DOHH2 (cell line): ENCODE results near the gene PPHLN1.

ENCODE experiments used
- H3F3A ChIP-seq: fragments of 200-600 bp; sonication (generic), shearing (Covaris generic); 2 replicates; pipeline ENCODE4 v1.6.0; 2016; ENCODE audit warnings: antibody characterized with exemption, mild to moderate bottlenecking; ENCODE audit not compliant: control insufficient read depth, insufficient read depth
- H3K27ac ChIP-seq: fragments of 200-600 bp; sonication (generic); 2 replicates; pipeline ENCODE4 v1.5.1; 2014; ENCODE audit warnings: low read depth, mild to moderate bottlenecking, low read length, moderate library complexity
- H3K27me3 ChIP-seq: fragments of 200-600 bp; sonication (generic); 2 replicates; pipeline ENCODE4 v1.6.1; 2014; ENCODE audit warnings: mild to moderate bottlenecking, low read length, mixed read lengths; ENCODE audit not compliant: control insufficient read depth
- H3K36me3 ChIP-seq: fragments of 200-600 bp; sonication (generic); 2 replicates; pipeline ENCODE4 v1.6.1; 2014; ENCODE audit warnings: mild to moderate bottlenecking, low read length, moderate library complexity, mixed read lengths; ENCODE audit not compliant: control insufficient read depth
- H3K4me1 ChIP-seq: fragments of 200-600 bp; sonication (generic); 2 replicates; pipeline ENCODE4 v1.6.1; 2014; ENCODE audit warnings: mild to moderate bottlenecking, low read length, mixed read lengths; ENCODE audit not compliant: control insufficient read depth
- H3K4me2 ChIP-seq: fragments of 200-600 bp; sonication (generic); 2 replicates; pipeline ENCODE4 v1.6.0; 2014; ENCODE audit warnings: mild to moderate bottlenecking, low read length, moderate library complexity
- H3K4me3 ChIP-seq: fragments of 200-600 bp; sonication (generic); 2 replicates; pipeline ENCODE4 v1.5.1; 2014; ENCODE audit warnings: mild to moderate bottlenecking, low read length, mixed read lengths
- H3K79me2 ChIP-seq: fragments of 200-600 bp; sonication (generic); 2 replicates; pipeline ENCODE4 v1.6.1; 2014; ENCODE audit warnings: mild to moderate bottlenecking, low read length, mixed read lengths; ENCODE audit not compliant: control insufficient read depth
- H3K9me2 ChIP-seq: fragments of 200-600 bp; sonication (generic); replicated peaks from 2 replicates; pipeline ENCODE4 v1.6.1; 2014; ENCODE audit warnings: mild to moderate bottlenecking, low read length, mixed read lengths; ENCODE audit not compliant: control insufficient read depth
- H3K9me3 ChIP-seq: fragments of 200-600 bp; sonication (generic); 2 replicates; pipeline ENCODE4 v1.6.1; 2014; ENCODE audit warnings: antibody characterized with exemption, low read length, mixed read lengths; ENCODE audit not compliant: control insufficient read depth, insufficient read depth
- H4K20me1 ChIP-seq: fragments of 200-600 bp; sonication (generic); 2 replicates; pipeline ENCODE4 v1.6.0; 2014; ENCODE audit warnings: low read depth, mild to moderate bottlenecking, antibody characterized with exemption, low read length, moderate library complexity; ENCODE audit not compliant: control insufficient read depth, insufficient read depth
- CTCF ChIP-seq: fragments of 200-600 bp; sonication (generic); IDR thresholded peaks from one replicate; pipeline ENCODE4 v1.5.1; 2014; ENCODE audit warnings: antibody characterized with exemption, mild to moderate bottlenecking, low read depth, low read length; ENCODE audit not compliant: poor library complexity, severe bottlenecking
- EZH2phosphoT487 ChIP-seq: fragments of 200-600 bp; sonication (generic); IDR thresholded peaks from 2 replicates; pipeline ENCODE4 v1.6.1; 2017; ENCODE audit warnings: borderline replicate concordance, mild to moderate bottlenecking, antibody characterized with exemption, low read length, moderate library complexity, mixed read lengths

The PPHLN1 gene

GRCh38 chr12:42360747-42361403, 34.9 kb downstream of the PPHLN1 start:
- no peaks in the 10 kb centered on the region for H3K9me3 ChIP-seq
- H3K27ac ChIP-seq = no peak overlapping the region
- H3K27me3 ChIP-seq = no peaks in the 10 kb centered on the region
- no peak overlapping the region for H3K4me3 ChIP-seq
- no peaks in the 10 kb centered on the region for H3F3A ChIP-seq
- H3K9me2 ChIP-seq = no peaks in the 10 kb centered on the region
- TF ChIP-seq EZH2phosphoT487 = no peak
- TF ChIP-seq CTCF = no peak
- H4K20me1 ChIP-seq = no peaks in the 10 kb centered on the region
- peaks cover 15% of the 10 kb centered on the region for H3K79me2 ChIP-seq
- H3K4me2 ChIP-seq = no peak overlapping the region
- H3K36me3 ChIP-seq = peaks cover 40% of the 10 kb centered on the region
- peaks cover 12% of the 10 kb centered on the region for H3K4me1 ChIP-seq

- H3K79me2 ChIP-seq = peaks cover 15% of the 10 kb centered on the region
- no peak overlapping the region for H3K4me3 ChIP-seq
- TF ChIP-seq EZH2phosphoT487 (no peak), CTCF (no peak)
- H3F3A ChIP-seq = peaks cover 3% of the 10 kb centered on the region; the same call in 1 of the 2 replicates
- H4K20me1 ChIP-seq = no peaks in the 10 kb centered on the region
- no peak overlapping the region for H3K4me2 ChIP-seq
- peaks cover 12% of the 10 kb centered on the region for H3K4me1 ChIP-seq
- H3K27ac ChIP-seq = no peak overlapping the region
- no peaks in the 10 kb centered on the region for H3K27me3 ChIP-seq
- peaks cover 32% of the 10 kb centered on the region for H3K36me3 ChIP-seq
- H3K9me3 ChIP-seq = no peaks in the 10 kb centered on the region
- H3K9me2 ChIP-seq = no peaks in the 10 kb centered on the region
Measured at GRCh38 chr12:42361909-42362646, 36.1 kb downstream of the PPHLN1 start.

- Histone ChIP-seq H4K20me1 (no peaks in the 10 kb centered on the region), H3K36me3 (peaks cover 29% of the 10 kb centered on the region), H3K4me1 (peaks cover 12% of the 10 kb centered on the region), H3K27ac (no peak overlapping the region), H3K9me2 (no peaks in the 10 kb centered on the region), H3K27me3 (no peaks in the 10 kb centered on the region), H3K4me2 (no peak overlapping the region), H3K4me3 (no peak overlapping the region), H3F3A (peaks cover 3% of the 10 kb centered on the region; the same call in 1 of the 2 replicates), H3K79me2 (peaks cover 15% of the 10 kb centered on the region), H3K9me3 (no peaks in the 10 kb centered on the region)
- TF ChIP-seq EZH2phosphoT487 (no peak), CTCF (no peak)
Measured at GRCh38 chr12:42362647-42363260, 36.8 kb downstream of the PPHLN1 start.
